HG03025 (cell line): ENCODE results near the gene MAN1B1.

Experiments used
- ATAC-seq: cut with Tn5 transposase; IDR thresholded peaks from one replicate; pipeline ENCODE4 v1.9.1; 2021; ENCODE audit warnings: mild to moderate bottlenecking, moderate library complexity; ENCODE audit not compliant: unreplicated experiment, low FRiP score

Gene MAN1B1

GRCh38 chr9:137082925-137083290 lies 3.9 kb upstream of the MAN1B1 start:
- ATAC-seq: no peak

DNA sequence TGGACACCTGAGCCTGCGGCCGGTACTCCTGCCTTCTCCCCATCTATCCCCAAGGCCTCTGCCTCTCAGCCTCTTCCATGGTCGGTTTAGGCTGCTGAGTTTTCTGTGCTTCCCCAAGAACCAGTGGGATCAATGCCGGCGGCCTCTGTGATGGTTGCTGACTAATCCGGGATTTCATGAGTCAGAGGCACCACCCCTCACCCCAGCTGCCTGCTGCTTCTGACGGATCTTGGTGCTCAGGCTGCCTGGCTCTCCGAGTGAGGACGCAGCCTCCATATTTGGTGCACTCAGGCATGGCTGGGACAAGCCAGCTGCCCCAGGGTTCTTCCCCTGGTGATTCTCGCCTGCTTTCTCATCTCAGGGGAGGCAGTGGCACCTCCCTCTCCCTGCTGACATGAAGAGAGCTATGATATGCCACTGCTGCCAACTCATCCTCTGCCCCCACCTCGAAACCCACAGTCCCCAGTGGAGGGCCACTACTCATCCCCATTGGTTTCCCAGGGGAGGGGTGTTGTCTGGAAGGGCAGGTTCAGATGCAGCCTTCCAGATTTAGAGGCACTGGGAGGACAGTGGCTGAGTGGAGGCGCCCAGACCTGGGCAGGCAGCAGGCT lies 3.3 kb upstream of the MAN1B1 start:
- no peak for ATAC-seq

GRCh38 chr9:137084526-137084925 lies 2.3 kb upstream of the MAN1B1 start:
- ATAC-seq: no peak

GRCh38 chr9:137085920-137086530 lies 760 bp upstream of the MAN1B1 start:
- ATAC-seq: peak; percentile 7

- ATAC-seq: peak; percentile 0
These were observed 682 bp downstream of the MAN1B1 start for GRCh38 chr9:137087409-137087925.

GRCh38 chr9:137088121-137088520 lies 1.3 kb downstream of the MAN1B1 start:
- no peak for ATAC-seq

DNA sequence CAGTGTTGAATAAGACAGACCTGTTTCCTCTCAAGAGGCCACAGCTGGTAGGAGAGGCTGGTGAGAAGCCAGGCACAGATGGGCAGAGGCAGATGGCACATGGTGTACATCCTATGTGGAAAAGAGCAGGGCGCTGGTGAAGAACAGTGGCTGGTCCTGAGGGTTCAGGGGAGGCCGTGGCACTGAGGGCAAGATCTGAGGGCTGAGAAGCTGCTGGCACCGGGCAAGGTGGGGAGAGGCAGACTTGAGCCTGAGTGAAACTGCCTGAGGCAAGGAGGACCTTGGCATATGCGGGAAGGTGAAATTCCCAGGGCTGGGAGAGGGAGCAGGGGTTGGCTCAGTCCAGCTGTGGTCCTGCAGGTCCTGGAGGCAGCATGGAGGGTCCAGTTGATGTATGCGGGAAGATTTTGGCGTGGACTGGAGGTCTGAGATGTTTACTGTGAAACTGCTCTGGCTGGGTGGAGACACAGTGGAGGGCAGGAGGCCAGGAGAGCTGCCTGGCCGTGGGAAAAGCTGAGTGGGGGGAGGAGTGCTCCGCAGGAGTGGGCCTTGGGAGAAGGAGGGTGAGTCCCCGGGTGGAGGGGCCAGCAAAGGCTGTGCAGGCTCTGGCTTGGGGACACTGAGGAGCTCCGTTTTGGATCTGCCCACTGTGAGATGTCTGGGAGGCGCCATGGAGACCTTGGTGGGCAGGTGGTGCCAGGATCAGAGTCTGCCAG lies 2.6 kb downstream of the MAN1B1 start:
- no peak for ATAC-seq

DNA sequence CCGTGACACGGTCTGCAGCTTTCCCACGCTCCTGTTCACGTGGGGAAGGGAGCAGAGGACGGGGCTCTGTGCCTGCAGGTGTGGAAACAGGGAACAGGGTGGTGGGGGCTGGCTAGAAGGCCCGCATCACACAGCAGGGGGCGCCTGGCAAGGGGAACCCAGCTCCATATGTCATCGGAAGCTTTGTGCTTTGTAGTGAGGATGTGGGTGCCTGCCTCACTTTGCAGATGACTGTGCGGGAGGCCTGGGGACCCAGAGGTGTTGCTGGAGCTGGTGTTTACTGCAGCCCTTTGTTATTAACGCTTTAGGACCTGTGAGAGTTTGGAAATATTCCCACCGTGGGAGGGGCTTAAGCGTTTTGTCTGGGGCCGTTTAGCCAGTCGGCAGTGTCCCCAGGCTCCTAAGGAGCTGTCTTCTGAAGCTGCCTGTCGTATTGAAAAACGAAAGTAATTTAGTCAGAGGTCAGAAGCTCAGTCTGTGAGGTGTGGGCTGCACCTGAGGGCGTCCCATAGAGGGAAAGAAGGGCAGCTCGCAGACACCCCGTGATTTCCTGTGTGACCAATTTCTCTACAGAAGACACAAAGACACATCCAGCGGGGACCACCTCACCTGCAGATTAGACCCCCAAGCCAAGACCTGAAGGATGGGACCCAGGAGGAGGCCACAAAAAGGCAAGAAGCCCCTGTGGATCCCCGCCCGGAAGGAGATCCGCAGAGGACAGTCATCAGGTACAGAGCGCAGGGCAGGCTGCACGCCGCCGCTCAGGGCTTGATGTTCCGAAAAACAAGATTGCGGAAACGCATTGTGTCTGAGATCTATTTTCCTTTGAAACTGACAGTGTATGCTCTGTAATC lies 9.1 kb downstream of the MAN1B1 start:
- peak; percentile 58 for ATAC-seq

DNA sequence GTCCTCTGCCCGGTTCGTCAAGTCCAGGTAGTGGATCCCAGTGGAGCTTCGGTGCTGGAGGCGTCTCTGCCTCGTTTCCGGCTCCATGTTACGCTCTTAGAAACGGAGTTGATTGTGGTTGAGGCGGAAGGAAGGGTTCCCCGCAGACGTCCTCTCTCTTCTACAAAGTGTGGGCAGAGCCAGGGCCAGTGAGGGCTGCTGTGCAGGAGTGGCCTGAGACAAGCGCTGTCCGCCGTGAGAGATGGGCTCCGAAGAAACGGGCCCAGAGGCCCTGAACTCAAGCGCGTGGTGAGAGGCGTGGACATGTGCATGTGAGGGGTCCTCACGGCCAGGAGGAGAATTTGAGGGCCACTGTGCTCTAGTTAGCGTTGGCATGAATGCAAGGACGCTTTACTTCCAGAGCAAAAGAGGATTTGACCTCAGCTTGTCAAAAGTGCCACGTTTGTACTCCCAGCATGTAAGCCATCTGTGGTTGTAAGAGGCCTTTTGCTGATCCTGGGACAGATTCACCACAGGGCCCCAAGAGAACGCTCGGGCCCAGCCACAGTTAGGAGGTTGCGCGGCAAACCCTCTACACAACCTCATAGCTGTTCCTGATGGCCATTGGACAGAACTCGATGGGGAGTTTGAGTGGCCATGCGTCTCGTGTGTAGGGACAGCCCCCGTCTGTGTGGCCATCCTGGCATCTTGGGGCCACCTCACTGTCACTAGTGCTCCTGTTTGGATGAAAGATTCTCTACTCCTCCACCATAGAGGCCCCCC lies 10.2 kb downstream of the MAN1B1 start:
- ATAC-seq: no peak

DNA sequence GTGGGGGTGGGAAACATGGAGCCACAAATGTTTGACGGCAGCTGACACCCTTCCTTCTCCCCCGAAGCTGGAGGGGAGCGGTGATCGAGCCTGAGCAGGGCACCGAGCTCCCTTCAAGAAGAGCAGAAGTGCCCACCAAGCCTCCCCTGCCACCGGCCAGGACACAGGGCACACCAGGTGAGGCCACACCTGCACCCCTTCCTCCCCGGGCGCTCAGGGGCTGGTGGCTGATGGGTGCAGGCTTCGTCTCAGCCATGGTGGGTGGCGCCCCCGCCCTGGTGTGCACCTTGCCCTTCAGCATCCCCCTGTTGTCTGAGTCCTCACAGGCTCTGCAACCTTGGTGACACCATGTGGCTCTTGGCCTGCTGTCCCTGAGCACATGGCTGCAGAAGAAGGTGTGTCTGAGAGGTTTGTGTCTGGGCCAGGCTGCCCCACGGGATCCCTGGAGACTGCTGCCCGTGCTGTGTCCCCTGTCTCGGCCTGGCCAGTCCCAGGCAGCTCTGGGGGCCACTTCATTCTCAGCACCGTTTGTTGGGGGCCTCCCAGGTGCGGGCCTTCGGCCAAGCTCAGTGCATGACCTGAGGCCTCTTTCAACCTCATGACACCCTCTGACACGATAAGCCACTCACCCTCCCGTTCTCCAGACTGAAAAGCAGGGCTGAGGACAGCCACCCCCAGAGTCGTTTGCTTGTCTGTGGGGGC lies 11.1 kb downstream of the MAN1B1 start:
- no peak for ATAC-seq

- no peak for ATAC-seq
These were observed 12.4 kb downstream of the MAN1B1 start for GRCh38 chr9:137099231-137099630.

- no peak for ATAC-seq
These were observed 16.6 kb downstream of the MAN1B1 start for GRCh38 chr9:137103206-137103999.

DNA sequence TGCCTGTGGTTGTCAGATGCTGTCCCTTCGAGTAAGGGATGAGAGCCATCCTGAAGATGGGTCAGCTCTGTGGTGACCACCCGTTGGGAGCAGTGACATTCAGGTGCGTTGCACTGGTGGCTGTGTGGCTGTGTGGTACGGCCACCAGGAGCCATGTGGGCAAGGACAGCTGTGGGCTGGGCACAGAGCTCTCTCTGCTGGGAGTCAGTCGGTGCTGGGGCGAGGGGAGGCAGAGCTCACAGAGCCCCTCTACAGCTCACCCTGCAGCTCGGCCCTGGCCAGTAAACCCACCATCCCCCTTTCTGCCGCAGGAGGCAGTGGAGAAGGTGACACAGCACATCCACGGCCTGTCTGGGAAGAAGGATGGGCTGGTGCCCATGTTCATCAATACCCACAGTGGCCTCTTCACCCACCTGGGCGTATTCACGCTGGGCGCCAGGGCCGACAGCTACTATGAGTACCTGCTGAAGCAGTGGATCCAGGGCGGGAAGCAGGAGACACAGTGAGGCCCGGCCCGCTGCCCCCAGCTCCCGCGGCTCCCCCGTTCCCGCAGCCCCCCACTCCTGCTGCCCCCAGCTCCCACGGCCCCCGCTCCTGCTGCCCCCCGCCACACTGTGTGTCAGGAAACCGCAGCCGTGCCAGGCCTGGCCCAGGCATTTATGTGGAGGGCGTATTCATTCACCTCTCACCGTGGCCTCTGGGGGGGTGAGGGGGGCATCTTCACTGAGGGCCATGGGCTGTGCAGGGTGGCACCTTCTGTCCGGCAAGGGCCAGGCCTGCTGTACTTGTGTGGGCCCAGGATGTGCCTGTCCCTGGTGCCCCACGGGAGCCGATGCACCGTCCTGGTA lies 19.3 kb downstream of the MAN1B1 start:
- ATAC-seq: no peak

DNA sequence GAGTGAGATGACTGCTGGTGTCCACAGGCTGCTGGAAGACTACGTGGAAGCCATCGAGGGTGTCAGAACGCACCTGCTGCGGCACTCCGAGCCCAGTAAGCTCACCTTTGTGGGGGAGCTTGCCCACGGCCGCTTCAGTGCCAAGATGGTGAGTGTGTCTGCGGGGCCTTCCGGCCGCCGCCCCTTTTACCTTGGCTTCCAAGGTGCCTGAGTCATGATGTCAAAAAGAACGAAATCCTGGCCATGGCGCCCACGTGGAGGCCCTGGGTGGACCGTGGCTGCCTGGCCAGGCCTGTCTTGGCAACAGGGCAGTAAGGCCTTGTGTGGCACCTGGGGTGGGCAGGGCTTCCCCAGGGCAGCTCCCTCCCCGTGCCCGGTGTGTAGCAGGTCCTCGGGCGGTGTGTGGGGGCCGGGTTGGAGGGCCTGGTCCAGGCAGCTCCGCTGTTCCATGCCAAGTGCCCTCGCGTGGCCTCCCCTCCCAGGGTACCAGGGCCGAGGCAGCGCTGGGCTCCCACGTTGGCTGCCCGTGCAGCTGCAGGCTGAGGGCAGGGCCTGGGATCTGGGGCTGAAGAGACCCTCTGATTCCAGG lies 20.0 kb downstream of the MAN1B1 start:
- ATAC-seq: no peak

GRCh38 chr9:137107312-137107921 lies 20.6 kb downstream of the MAN1B1 start:
- ATAC-seq: no peak

- no peak for ATAC-seq
These were observed 21.2 kb downstream of the MAN1B1 start for GRCh38 chr9:137107982-137108381.

DNA sequence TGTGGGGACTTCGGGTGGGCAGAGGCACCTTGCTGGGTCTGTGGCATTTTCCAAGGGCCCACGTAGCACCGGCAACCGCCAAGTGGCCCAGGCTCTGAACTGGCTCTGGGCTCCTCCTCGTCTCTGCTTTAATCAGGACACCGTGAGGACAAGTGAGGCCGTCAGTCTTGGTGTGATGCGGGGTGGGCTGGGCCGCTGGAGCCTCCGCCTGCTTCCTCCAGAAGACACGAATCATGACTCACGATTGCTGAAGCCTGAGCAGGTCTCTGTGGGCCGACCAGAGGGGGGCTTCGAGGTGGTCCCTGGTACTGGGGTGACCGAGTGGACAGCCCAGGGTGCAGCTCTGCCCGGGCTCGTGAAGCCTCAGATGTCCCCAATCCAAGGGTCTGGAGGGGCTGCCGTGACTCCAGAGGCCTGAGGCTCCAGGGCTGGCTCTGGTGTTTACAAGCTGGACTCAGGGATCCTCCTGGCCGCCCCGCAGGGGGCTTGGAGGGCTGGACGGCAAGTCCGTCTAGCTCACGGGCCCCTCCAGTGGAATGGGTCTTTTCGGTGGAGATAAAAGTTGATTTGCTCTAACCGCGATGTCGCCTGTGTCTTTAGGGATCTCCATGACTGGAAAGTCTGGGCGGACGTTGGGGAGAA lies 21.9 kb downstream of the MAN1B1 start:
- no peak for ATAC-seq
